SK-N-SH (cell line): ENCODE results near the gene OTOP2. TPM values are rescaled to one million over a fixed set of nuclear protein-coding genes. Genes with fewer than 3 reads are reported as not detected.

Source experiments
- CTCF ChIA-PET: fragments of 300-600, 350-600 bp; formaldehyde crosslinking; extraction: SDS; loops from one replicate; lab custom pipeline; 2021; lab: Yijun Ruan, JAX
- POLR2A ChIA-PET: fragments of 350-600 bp; sonication (Branson Sonifier 250); formaldehyde crosslinking; extraction: SDS; loops from one replicate; lab custom pipeline; 2020; ENCODE audit warnings: antibody characterized with exemption, inconsistent platforms; lab: Yijun Ruan, JAX
- DNase-seq: peaks from one replicate; pipeline ENCODE4 v3.0.0; 2012
- H2AFZ ChIP-seq: fragments of 200-600 bp; sonication (generic); 2 replicates; pipeline ENCODE4 v1.8.1; 2016; ENCODE audit warnings: antibody characterized with exemption, mild to moderate bottlenecking, low read depth
- H3F3A ChIP-seq: fragments of 200-600 bp; sonication (generic); replicated peaks from 2 replicates; pipeline ENCODE3; 2016; ENCODE audit warnings: antibody characterized with exemption, mild to moderate bottlenecking; ENCODE audit not compliant: insufficient read depth
- H3K27ac ChIP-seq, 2 experiments: fragments of 200-500 bp in 1 of 2; fragments of 200-600 bp in 1 of 2; sonication (Bioruptor generic) in 1 of 2; sonication (generic), shearing (Covaris generic) in 1 of 2; 2 replicates each; pipeline versions ENCODE4 v1.5.1 to v1.6.1; 2014 to 2016; ENCODE audit warnings: low read depth in 2 of 2, inconsistent platforms in 1 of 2, low read length in 1 of 2, mild to moderate bottlenecking in 1 of 2, mixed read lengths in 1 of 2
- H3K27me3 ChIP-seq: fragments of 200-600 bp; sonication (generic), shearing (Covaris generic); 2 replicates; pipeline ENCODE4 v1.6.1; 2016; ENCODE audit warnings: mixed run types; ENCODE audit not compliant: insufficient read depth
- H3K36me3 ChIP-seq, 2 experiments: fragments of 200-500 bp in 1 of 2; fragments of 200-600 bp in 1 of 2; sonication (Bioruptor generic) in 1 of 2; sonication (generic) in 1 of 2; replicated peaks in 1 of 2; 2 replicates each; pipeline versions ENCODE3 to v1.5.1; 2014 to 2016; ENCODE audit warnings: low read length in 1 of 2, mild to moderate bottlenecking in 1 of 2; ENCODE audit not compliant: insufficient read depth in 2 of 2, control insufficient read depth in 1 of 2
- H3K4me1 ChIP-seq, 2 experiments: fragments of 200-500 bp in 1 of 2; fragments of 200-600 bp in 1 of 2; sonication (Bioruptor generic) in 1 of 2; sonication (generic), shearing (Covaris generic) in 1 of 2; 2 replicates each; pipeline versions ENCODE4 v1.5.1 to v1.6.1; 2014 to 2016; ENCODE audit warnings: low read depth in 1 of 2, low read length in 1 of 2, mixed run types in 1 of 2; ENCODE audit not compliant: insufficient read depth in 2 of 2, control insufficient read depth in 1 of 2
- H3K4me2 ChIP-seq: fragments of 200-600 bp; sonication (generic), shearing (Covaris generic); 2 replicates; pipeline ENCODE4 v1.6.1; 2017; ENCODE audit warnings: mixed run types
- H3K4me3 ChIP-seq, 2 experiments: fragments of 200-500 bp in 1 of 2; fragments of 200-600 bp in 1 of 2; sonication (Bioruptor generic) in 1 of 2; sonication (generic), shearing (Covaris generic) in 1 of 2; 2 replicates each; pipeline versions ENCODE4 v1.5.1 to v1.8.1; 2014 to 2016; ENCODE audit warnings: low read depth in 2 of 2, inconsistent platforms in 1 of 2, low read length in 1 of 2, mild to moderate bottlenecking in 1 of 2, mixed read lengths in 1 of 2, moderate library complexity in 1 of 2
- H3K79me2 ChIP-seq: fragments of 200-600 bp; sonication (generic); 2 replicates; pipeline ENCODE4 v1.8.1; 2017; ENCODE audit warnings: mild to moderate bottlenecking; ENCODE audit not compliant: insufficient read depth
- H3K9ac ChIP-seq: fragments of 200-600 bp; sonication (generic); 2 replicates; pipeline ENCODE4 v1.6.1; 2017; ENCODE audit warnings: mixed run types
- H3K9me2 ChIP-seq: fragments of 200-600 bp; sonication (generic); 2 replicates; pipeline ENCODE4 v1.6.1; 2017; ENCODE audit warnings: mixed run types
- H3K9me3 ChIP-seq: fragments of 200-600 bp; sonication (generic); 2 replicates; pipeline ENCODE4 v1.6.1; 2017; ENCODE audit warnings: mixed run types, mild to moderate bottlenecking, moderate library complexity
- H4K20me1 ChIP-seq: fragments of 200-600 bp; sonication (generic); 2 replicates; pipeline ENCODE4 v1.6.1; 2017; ENCODE audit warnings: mild to moderate bottlenecking, mixed run types; ENCODE audit not compliant: insufficient read depth
- ELF1 ChIP-seq: IDR thresholded peaks from 2 replicates; pipeline ENCODE4 v1.4.0; 2012
- GABPA ChIP-seq: IDR thresholded peaks from 2 replicates; pipeline ENCODE4 v1.4.0; 2012; ENCODE audit warnings: low read depth, mild to moderate bottlenecking
- IRF3 ChIP-seq: fragments of 150-350 bp; IDR thresholded peaks from 2 replicates; pipeline ENCODE4 v1.6.1; 2016; ENCODE audit warnings: mild to moderate bottlenecking, low read depth, low read length
- JUND ChIP-seq: IDR thresholded peaks from 2 replicates; pipeline ENCODE4 v1.4.0; 2012
- MXI1 ChIP-seq: IDR thresholded peaks from 2 replicates; pipeline ENCODE4 v1.6.1; 2012; ENCODE audit warnings: mild to moderate bottlenecking, low read depth, low read length, improper control_type of control experiment
- NFIC ChIP-seq: IDR thresholded peaks from 2 replicates; pipeline ENCODE4 v1.4.0; 2012; ENCODE audit warnings: borderline replicate concordance
- NRF1 ChIP-seq: IDR thresholded peaks from 2 replicates; pipeline ENCODE4 v1.6.1; 2012; ENCODE audit warnings: low read depth, mild to moderate bottlenecking, low read length
- PBX3 ChIP-seq: IDR thresholded peaks from 2 replicates; pipeline ENCODE4; 2012
- RCOR1 ChIP-seq: fragments of 150-350 bp; IDR thresholded peaks from 2 replicates; pipeline ENCODE4 v1.6.1; 2017; ENCODE audit warnings: antibody characterized with exemption, low read length
- REST ChIP-seq: IDR thresholded peaks from 2 replicates; pipeline ENCODE4 v1.6.1; 2012; ENCODE audit warnings: mild to moderate bottlenecking, low read depth, low read length, moderate library complexity
- RFX5 ChIP-seq: IDR thresholded peaks from 2 replicates; pipeline ENCODE4 v1.6.1; 2012; ENCODE audit warnings: mild to moderate bottlenecking, improper control_type of control experiment, low read length
- SMC3 ChIP-seq: IDR thresholded peaks from 2 replicates; pipeline ENCODE4 v1.6.1; 2012; ENCODE audit warnings: low read depth, low read length, improper control_type of control experiment
- TAF1 ChIP-seq: IDR thresholded peaks from 2 replicates; pipeline ENCODE4 v1.6.1; 2012; ENCODE audit warnings: low read depth, mild to moderate bottlenecking, low read length, moderate library complexity, borderline replicate concordance
- USF1 ChIP-seq: IDR thresholded peaks from 2 replicates; pipeline ENCODE4 v1.4.0; 2012; ENCODE audit warnings: low read depth, borderline replicate concordance
- USF2 ChIP-seq: fragments of 150-350 bp; IDR thresholded peaks from 2 replicates; pipeline ENCODE4 v1.6.1; 2017; ENCODE audit warnings: antibody characterized with exemption, low read length, low read depth, borderline replicate concordance
- YY1 ChIP-seq: IDR thresholded peaks from 2 replicates; pipeline ENCODE4 v1.4.0; 2012; ENCODE audit warnings: low read depth, mild to moderate bottlenecking
- WGBS: methylation state at CpG from one replicate; pipeline ENCODE4 v1.1.6; 2017; ENCODE audit warnings: low lambda C conversion rate; 5-methylcytosine and 5-hydroxymethylcytosine counted together
- polyA plus RNA-seq, 3 experiments: library from polyadenylated mRNA; depleted of rRNA; stranded (reverse); fragments of >200 nt; gene quantifications; 2 replicates each; pipeline ENCODE4 v1.2.3, GENCODE V29; 2012

The OTOP2 gene
- polyA plus RNA-seq, 1 of the 3 experiments (the other 2 are of a cell fraction) = not detected

- Histone ChIP-seq H3K79me2 (no peaks in the 10 kb centered on the region), H2AFZ (no peak overlapping the region), H3K27ac (no peak overlapping the region), H3K9me2 (no peaks in the 10 kb centered on the region), H3F3A (no peaks in the 10 kb centered on the region), H4K20me1 (no peaks in the 10 kb centered on the region), H3K9ac (no peak overlapping the region), H3K4me3 (no peak overlapping the region), H3K4me2 (no peak overlapping the region), H3K27me3 (no peaks in the 10 kb centered on the region), H3K4me1 (no peaks in the 10 kb centered on the region; a peak in 1 of 4 replicates), H3K36me3 (no peaks in the 10 kb centered on the region), H3K9me3 (no peaks in the 10 kb centered on the region)
- CTCF ChIA-PET = interaction anchor here (0.9 to 11.0 kb wide), 9 partner anchors 8 to 150 kb away, joined by 3 to 295 read pairs (median 5); partner anchors contain the start of genes CDR2L, HID1 and MRPL58
- TF ChIP-seq RFX5 = no peak
- no peak for TF ChIP-seq ELF1
- TF ChIP-seq MXI1 = no peak
- TF ChIP-seq NRF1 = no peak
- TF ChIP-seq REST = no peak
- no peak for TF ChIP-seq PBX3
- no peak for TF ChIP-seq GABPA
- 89% methylated on average over 12 of the region's 12 CpGs for WGBS
- DNase-seq = peak; percentile 15
- POLR2A ChIA-PET = interaction anchor here (4.9 kb wide), 1 partner anchor 48 kb away, joined by 49 read pairs; the partner anchor contains the start of gene MRPL58
Measured at GRCh38 chr17:74964246-74964761, 40.2 kb downstream of the OTOP2 start.

GRCh38 chr17:74964988-74965622 is 41.0 kb downstream of the OTOP2 start:
- no peaks in the 10 kb centered on the region for H3K27me3 ChIP-seq
- DNase-seq = no peak
- POLR2A ChIA-PET = no interaction called here
- H4K20me1 ChIP-seq = no peaks in the 10 kb centered on the region
- H3K4me2 ChIP-seq = no peak overlapping the region
- H3K9me2 ChIP-seq = no peaks in the 10 kb centered on the region
- 82% methylated on average over 14 of the region's 14 CpGs for WGBS
- peaks cover 0 to under 1% of the 10 kb centered on the region in 2 experiments; a peak in 1 of 4 replicates for H3K4me1 ChIP-seq
- H3K27ac ChIP-seq = no peak overlapping the region
- H3K9ac ChIP-seq = no peak overlapping the region
- no peak for TF ChIP-seq USF2
- no peak for TF ChIP-seq TAF1
- no peak for TF ChIP-seq ELF1
- no peak for TF ChIP-seq NFIC
- no peak for TF ChIP-seq USF1
- TF ChIP-seq YY1 = no peak
- TF ChIP-seq IRF3 = no peak
- TF ChIP-seq NRF1 = no peak
- no peak for TF ChIP-seq RCOR1
- TF ChIP-seq SMC3 = no peak
- no peak for TF ChIP-seq JUND
- TF ChIP-seq, all 33 proteins: peak for 0
- CTCF ChIA-PET = interaction anchor here (1.1 to 9.5 kb wide), 5 partner anchors 26 to 149 kb away, joined by 3 to 295 read pairs (median 12); partner anchors contain the start of genes CDR2L and MRPL58
- no peaks in the 10 kb centered on the region for H3F3A ChIP-seq
- H3K9me3 ChIP-seq = no peaks in the 10 kb centered on the region
- H3K79me2 ChIP-seq = no peaks in the 10 kb centered on the region
- no peak overlapping the region for H2AFZ ChIP-seq
- no peak overlapping the region for H3K4me3 ChIP-seq
- no peaks in the 10 kb centered on the region for H3K36me3 ChIP-seq
